SU-DHL-6 (cell line): ENCODE data around the gene SLC44A3.

Experiments used
- H2AFZ ChIP-seq: fragments of 200-600 bp; sonication (generic); 2 replicates; pipeline ENCODE4 v1.6.1; 2014; ENCODE audit warnings: low read depth, mild to moderate bottlenecking, moderate library complexity, mixed read lengths, antibody characterized with exemption, low read length; ENCODE audit not compliant: severe bottlenecking
- H3F3A ChIP-seq: fragments of 200-600 bp; shearing (Covaris generic); 2 replicates; pipeline ENCODE4 v1.6.0; 2016; ENCODE audit warnings: antibody characterized with exemption, mild to moderate bottlenecking; ENCODE audit not compliant: insufficient read depth
- H3K27ac ChIP-seq: fragments of 200-600 bp; sonication (generic); 2 replicates; pipeline ENCODE4 v1.5.1; 2016; ENCODE audit warnings: low read depth, mild to moderate bottlenecking, low read length, moderate library complexity, mixed read lengths
- H3K27me3 ChIP-seq: fragments of 200-600 bp; sonication (generic), shearing (Covaris generic); 2 replicates; pipeline ENCODE4 v1.6.0; 2014; ENCODE audit warnings: mild to moderate bottlenecking, low read length
- H3K36me3 ChIP-seq: fragments of 200-600 bp; sonication (generic); 2 replicates; pipeline ENCODE4 v1.6.1; 2014; ENCODE audit warnings: mild to moderate bottlenecking, low read length, mixed read lengths
- H3K4me2 ChIP-seq: fragments of 300-600, 200-600 bp; shearing (Covaris generic), sonication (generic); 2 replicates; pipeline ENCODE4 v1.6.0; 2014; ENCODE audit warnings: low read length, low read depth, mild to moderate bottlenecking; ENCODE audit not compliant: poor library complexity, severe bottlenecking
- H3K4me3 ChIP-seq: fragments of 200-600 bp; sonication (generic); 2 replicates; pipeline ENCODE4 v1.5.1; 2014; ENCODE audit warnings: antibody characterized with exemption, low read length, mild to moderate bottlenecking, mixed read lengths; ENCODE audit not compliant: insufficient read depth, poor library complexity, severe bottlenecking
- H3K79me2 ChIP-seq: fragments of 200-600 bp; sonication (generic); 2 replicates; pipeline ENCODE4 v1.6.1; 2014; ENCODE audit warnings: mild to moderate bottlenecking, low read length, moderate library complexity; ENCODE audit not compliant: insufficient read depth
- H3K9ac ChIP-seq: fragments of 200-600 bp; sonication (generic); 2 replicates; pipeline ENCODE4 v1.7.0; 2014; ENCODE audit warnings: mild to moderate bottlenecking, low read length
- H3K9me2 ChIP-seq: fragments of 200-600 bp; sonication (generic); replicated peaks from 2 replicates; pipeline ENCODE4 v1.6.1; 2014; ENCODE audit warnings: low read length; ENCODE audit not compliant: insufficient read depth
- H3K9me3 ChIP-seq: fragments of 200-600 bp; sonication (generic); 2 replicates; pipeline ENCODE4 v1.6.1; 2014; ENCODE audit warnings: low read length, mixed read lengths; ENCODE audit not compliant: insufficient read depth
- H4K20me1 ChIP-seq: fragments of 200-600 bp; sonication (generic); 2 replicates; pipeline ENCODE4 v1.6.1; 2014; ENCODE audit warnings: low read depth, mild to moderate bottlenecking, antibody characterized with exemption, low read length, moderate library complexity, mixed read lengths
- EZH2phosphoT487 ChIP-seq: fragments of 200-600 bp; sonication (generic), shearing (Covaris generic); conservative IDR thresholded peaks from 2 replicates; pipeline ENCODE4 v1.6.1; 2018; ENCODE audit warnings: mild to moderate bottlenecking, antibody characterized with exemption, low read length, moderate library complexity, mixed read lengths
- TF ChIP-seq, protein P1 (sequence below): fragments of 200-600 bp; sonication (generic); IDR thresholded peaks from one replicate; pipeline ENCODE4 v1.5.1; 2017; ENCODE audit warnings: antibody characterized with exemption, mild to moderate bottlenecking, low read length, moderate library complexity; ENCODE audit not compliant: insufficient read depth, poor library complexity, severe bottlenecking

The SLC44A3 gene

DNA sequence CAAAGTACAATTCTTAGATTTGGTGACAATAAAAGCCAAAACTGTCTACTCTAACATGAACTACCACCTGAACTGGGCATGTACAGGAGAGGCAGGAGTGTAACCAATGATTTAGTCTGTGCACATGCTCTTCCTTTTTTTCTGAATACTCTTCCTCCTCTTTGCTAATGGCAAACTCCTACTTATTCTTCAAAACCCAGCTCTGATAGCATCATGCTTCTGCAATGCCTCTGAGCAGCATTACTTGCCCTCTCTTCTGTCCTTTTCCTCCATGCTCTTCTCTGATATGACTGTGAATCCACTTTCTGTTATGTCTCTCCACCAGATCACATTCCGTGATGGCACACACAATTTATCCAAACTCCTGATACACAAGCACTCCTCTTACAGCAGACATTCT is 75.4 kb downstream of the SLC44A3 start:
- no peak overlapping the region for H3K4me2 ChIP-seq
- H3K36me3 ChIP-seq: no peaks in the 10 kb centered on the region
- H2AFZ ChIP-seq: no peak overlapping the region
- no peak for TF ChIP-seq EZH2phosphoT487
- TF ChIP-seq, protein P1, sequence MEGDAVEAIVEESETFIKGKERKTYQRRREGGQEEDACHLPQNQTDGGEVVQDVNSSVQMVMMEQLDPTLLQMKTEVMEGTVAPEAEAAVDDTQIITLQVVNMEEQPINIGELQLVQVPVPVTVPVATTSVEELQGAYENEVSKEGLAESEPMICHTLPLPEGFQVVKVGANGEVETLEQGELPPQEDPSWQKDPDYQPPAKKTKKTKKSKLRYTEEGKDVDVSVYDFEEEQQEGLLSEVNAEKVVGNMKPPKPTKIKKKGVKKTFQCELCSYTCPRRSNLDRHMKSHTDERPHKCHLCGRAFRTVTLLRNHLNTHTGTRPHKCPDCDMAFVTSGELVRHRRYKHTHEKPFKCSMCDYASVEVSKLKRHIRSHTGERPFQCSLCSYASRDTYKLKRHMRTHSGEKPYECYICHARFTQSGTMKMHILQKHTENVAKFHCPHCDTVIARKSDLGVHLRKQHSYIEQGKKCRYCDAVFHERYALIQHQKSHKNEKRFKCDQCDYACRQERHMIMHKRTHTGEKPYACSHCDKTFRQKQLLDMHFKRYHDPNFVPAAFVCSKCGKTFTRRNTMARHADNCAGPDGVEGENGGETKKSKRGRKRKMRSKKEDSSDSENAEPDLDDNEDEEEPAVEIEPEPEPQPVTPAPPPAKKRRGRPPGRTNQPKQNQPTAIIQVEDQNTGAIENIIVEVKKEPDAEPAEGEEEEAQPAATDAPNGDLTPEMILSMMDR: no peak
- no peaks in the 10 kb centered on the region for H4K20me1 ChIP-seq
- H3K9me3 ChIP-seq: no peaks in the 10 kb centered on the region
- H3K4me3 ChIP-seq: no peak overlapping the region
- no peaks in the 10 kb centered on the region for H3K79me2 ChIP-seq
- H3K9ac ChIP-seq: no peak overlapping the region
- H3K27ac ChIP-seq: no peak overlapping the region
- H3K9me2 ChIP-seq: no peaks in the 10 kb centered on the region; the same call in 1 of the 2 replicates
- H3F3A ChIP-seq: no peaks in the 10 kb centered on the region
- no peaks in the 10 kb centered on the region for H3K27me3 ChIP-seq

DNA sequence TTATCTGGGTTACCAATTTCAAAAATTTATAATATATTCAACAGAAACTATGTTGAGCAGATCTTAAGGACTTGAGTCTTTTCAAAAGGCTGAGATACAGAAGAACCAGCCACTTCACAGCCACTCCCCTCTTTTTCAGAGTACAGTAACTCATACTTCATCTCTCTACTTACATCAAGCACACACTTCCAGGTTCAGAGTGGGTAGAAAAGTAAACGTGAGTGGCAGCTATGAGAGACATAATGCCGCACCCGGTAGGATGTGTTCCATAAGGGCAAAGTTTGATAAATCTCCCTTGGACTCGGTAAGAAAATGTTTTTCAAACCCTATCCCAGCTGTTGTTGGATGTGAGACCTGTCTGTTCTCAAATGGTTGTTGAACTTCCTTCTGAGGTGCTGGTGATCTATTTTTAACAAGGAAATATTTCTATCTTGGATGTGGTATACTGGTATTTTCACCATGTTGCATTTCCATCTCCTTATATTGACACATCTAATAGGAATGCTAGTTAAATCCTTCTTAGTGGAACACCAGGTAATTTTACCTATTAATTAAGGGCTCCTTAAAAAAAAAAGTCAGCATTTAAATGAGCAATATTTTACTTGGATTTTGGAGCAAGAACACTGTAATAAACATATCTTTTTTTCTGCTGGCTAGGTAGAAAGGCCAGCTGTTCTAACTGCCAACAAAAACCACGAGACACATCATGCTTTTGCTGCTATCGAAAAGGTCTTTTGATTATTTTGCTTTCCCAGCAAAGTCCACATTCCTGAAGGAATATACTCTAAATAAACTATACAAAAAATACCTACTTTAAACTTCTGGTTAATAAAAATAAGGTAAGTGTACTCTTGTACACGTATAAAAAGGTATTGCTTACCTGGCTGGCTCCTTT is 78.6 kb downstream of the SLC44A3 start:
- Histone ChIP-seq H3K79me2 (no peaks in the 10 kb centered on the region), H3K27me3 (no peaks in the 10 kb centered on the region), H3K36me3 (no peaks in the 10 kb centered on the region), H3K4me2 (no peak overlapping the region), H3K9me2 (no peaks in the 10 kb centered on the region; the same call in 1 of the 2 replicates), H4K20me1 (no peaks in the 10 kb centered on the region), H3K4me3 (no peak overlapping the region), H2AFZ (no peak overlapping the region), H3K9ac (no peak overlapping the region), H3K27ac (no peak overlapping the region), H3F3A (no peaks in the 10 kb centered on the region), H3K9me3 (no peaks in the 10 kb centered on the region)
- TF ChIP-seq, protein P1: no peak
- TF ChIP-seq EZH2phosphoT487: no peak

DNA sequence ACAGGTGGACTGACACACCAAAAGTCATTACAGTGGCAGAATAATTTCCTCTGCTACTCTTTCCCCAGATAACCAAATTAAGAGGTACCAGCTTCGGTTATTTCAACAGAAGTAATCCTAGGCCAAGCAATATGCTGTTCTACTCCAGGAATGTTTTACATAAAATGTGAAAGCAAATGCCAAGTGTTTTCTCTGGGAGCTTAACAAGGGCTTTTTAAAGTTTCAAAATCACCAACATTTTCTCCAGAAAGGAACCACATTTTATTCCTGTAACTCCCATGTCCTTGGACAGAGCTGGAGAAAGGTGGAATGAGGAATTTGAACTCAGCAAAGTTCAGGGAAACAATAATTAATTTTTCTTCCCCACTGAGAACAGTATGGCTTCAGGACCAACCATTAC is 79.6 kb downstream of the SLC44A3 start:
- H3K9me2 ChIP-seq: no peaks in the 10 kb centered on the region; the same call in 1 of the 2 replicates
- H3K4me2 ChIP-seq: no peak overlapping the region
- H3K36me3 ChIP-seq: no peaks in the 10 kb centered on the region
- H3F3A ChIP-seq: no peaks in the 10 kb centered on the region
- H3K9ac ChIP-seq: no peak overlapping the region
- TF ChIP-seq, protein P1: no peak
- TF ChIP-seq EZH2phosphoT487: no peak
- no peak overlapping the region for H3K4me3 ChIP-seq
- no peak overlapping the region for H3K27ac ChIP-seq
- no peaks in the 10 kb centered on the region for H3K9me3 ChIP-seq
- no peak overlapping the region for H2AFZ ChIP-seq
- no peaks in the 10 kb centered on the region for H3K27me3 ChIP-seq
- H4K20me1 ChIP-seq: no peaks in the 10 kb centered on the region
- H3K79me2 ChIP-seq: no peaks in the 10 kb centered on the region
